Neural cell (in vitro differentiated cells): Measurements from ENCODE around the gene ATP5F1E. TPM values are rescaled to one million over a fixed set of nuclear protein-coding genes. Genes with fewer than 3 reads are reported as not detected.
A peak's percentile ranks its signal among the peaks of the same experiment; 100 is the strongest.
"Not testable (repeated sequence)": the region's sequence is repeated elsewhere in the genome, so short reads cannot be mapped to it uniquely, and the experiment has no call there.

Source experiments
- H2AFZ ChIP-seq: fragments of 200-600, 300-800 bp; sonication (generic), shearing (Covaris generic); 2 replicates; pipeline ENCODE4 v1.6.0; 2014; ENCODE audit warnings: low read depth, mild to moderate bottlenecking, antibody characterized with exemption, low read length, moderate library complexity
- H3F3A ChIP-seq: fragments of 200-600 bp; shearing (Covaris generic); 2 replicates; pipeline ENCODE4 v1.6.1; 2016; ENCODE audit warnings: mild to moderate bottlenecking, moderate library complexity, mixed read lengths, antibody characterized with exemption, low read length; ENCODE audit not compliant: insufficient read depth, poor library complexity, severe bottlenecking
- H3K27ac ChIP-seq: fragments of 200-600, 300-800 bp; sonication (generic), shearing (Covaris generic); 2 replicates; pipeline ENCODE4 v1.5.1; 2014; ENCODE audit warnings: mild to moderate bottlenecking, low read length, moderate library complexity
- H3K27me3 ChIP-seq: fragments of 300-800, 200-600 bp; sonication (generic), shearing (Covaris generic); 2 replicates; pipeline ENCODE4 v1.6.0; 2014; ENCODE audit warnings: mild to moderate bottlenecking, low read depth, low read length, moderate library complexity; ENCODE audit not compliant: insufficient read depth
- H3K36me3 ChIP-seq: fragments of 300-800, 200-600 bp; sonication (generic), shearing (Covaris generic); 2 replicates; pipeline ENCODE4 v1.5.1; 2014; ENCODE audit warnings: mild to moderate bottlenecking, antibody characterized with exemption, low read length, moderate library complexity; ENCODE audit not compliant: insufficient read depth
- H3K4me2 ChIP-seq: fragments of 300-800, 200-600 bp; sonication (generic), shearing (Covaris generic); 2 replicates; pipeline ENCODE4 v1.6.0; 2014; ENCODE audit warnings: mild to moderate bottlenecking, low read length
- H3K4me3 ChIP-seq: fragments of 300-800, 200-600 bp; sonication (generic), shearing (Covaris generic); 2 replicates; pipeline ENCODE4 v1.5.1; 2014; ENCODE audit warnings: mild to moderate bottlenecking, low read length, moderate library complexity
- H3K79me2 ChIP-seq: fragments of 200-600 bp; shearing (Covaris generic); replicated peaks from 2 replicates; pipeline ENCODE4 v1.6.0; 2014; ENCODE audit warnings: mild to moderate bottlenecking, low read length, moderate library complexity; ENCODE audit not compliant: insufficient read depth
- H3K9ac ChIP-seq: fragments of 300-800, 200-600 bp; sonication (generic), shearing (Covaris generic); 2 replicates; pipeline ENCODE4 v1.6.1; 2016; ENCODE audit warnings: mild to moderate bottlenecking, low read length, mixed read lengths
- H3K9me2 ChIP-seq: fragments of 200-600 bp; shearing (Covaris generic); 2 replicates; pipeline ENCODE4 v1.6.1; 2016; ENCODE audit warnings: mild to moderate bottlenecking, low read length, mixed read lengths; ENCODE audit not compliant: insufficient read depth
- H3K9me3 ChIP-seq: fragments of 200-600, 300-800 bp; sonication (generic), shearing (Covaris generic); 2 replicates; pipeline ENCODE4 v1.6.1; 2016; ENCODE audit warnings: mild to moderate bottlenecking, mixed run types, low read length, moderate library complexity, mixed read lengths
- H4K20me1 ChIP-seq: fragments of 200-600 bp; shearing (Covaris generic); 2 replicates; pipeline ENCODE4 v1.6.1; 2016; ENCODE audit warnings: mild to moderate bottlenecking, mixed run types; ENCODE audit not compliant: insufficient read depth
- CTCF ChIP-seq: fragments of 450-650 bp; IDR thresholded peaks from 2 replicates; pipeline ENCODE4 v1.5.1; 2014; ENCODE audit warnings: antibody characterized with exemption, mild to moderate bottlenecking, moderate library complexity; ENCODE audit not compliant: poor library complexity, severe bottlenecking
- EP300 ChIP-seq: fragments of 450-650 bp; conservative IDR thresholded peaks from 2 replicates; pipeline ENCODE4 v1.6.1; 2014; ENCODE audit warnings: antibody characterized with exemption, mild to moderate bottlenecking, moderate library complexity; ENCODE audit not compliant: poor library complexity, severe bottlenecking
- EZH2 ChIP-seq: fragments of 200-600, 300-800 bp; shearing (Covaris generic), sonication (generic); IDR thresholded peaks from 2 replicates; pipeline ENCODE4 v1.6.1; 2014; ENCODE audit warnings: antibody characterized with exemption, low read length, borderline replicate concordance, mild to moderate bottlenecking; ENCODE audit not compliant: insufficient read depth, poor library complexity, severe bottlenecking
- MXI1 ChIP-seq: fragments of 450-650 bp; conservative IDR thresholded peaks from 2 replicates; pipeline ENCODE4 v1.6.1; 2014; ENCODE audit warnings: antibody characterized with exemption, mild to moderate bottlenecking; ENCODE audit not compliant: poor library complexity, severe bottlenecking
- POLR2AphosphoS5 ChIP-seq: IDR thresholded peaks from 2 replicates; pipeline ENCODE4 v1.6.1; 2012
- RAD21 ChIP-seq: fragments of 450-650 bp; conservative IDR thresholded peaks from 2 replicates; pipeline ENCODE4 v1.6.1; 2014; ENCODE audit warnings: antibody characterized with exemption, mild to moderate bottlenecking, moderate library complexity
- REST ChIP-seq: IDR thresholded peaks from 2 replicates; pipeline ENCODE4 v1.6.1; 2012; ENCODE audit warnings: borderline replicate concordance
- SMC3 ChIP-seq: fragments of 450-650 bp; conservative IDR thresholded peaks from 2 replicates; pipeline ENCODE4 v1.6.1; 2014; ENCODE audit warnings: antibody characterized with exemption, mild to moderate bottlenecking, moderate library complexity; ENCODE audit not compliant: poor library complexity
- TAF1 ChIP-seq: IDR thresholded peaks from 2 replicates; pipeline ENCODE4 v1.6.1; 2012; ENCODE audit warnings: low read depth
- polyA plus RNA-seq: library from polyadenylated mRNA; depleted of rRNA; stranded (reverse); fragments of >200 nt; gene quantifications from 2 replicates; pipeline ENCODE4 v1.2.3, GENCODE V29; 2014

The ATP5F1E gene
- polyA plus RNA-seq, 1 donor from 2014 or later = 133 TPM

DNA sequence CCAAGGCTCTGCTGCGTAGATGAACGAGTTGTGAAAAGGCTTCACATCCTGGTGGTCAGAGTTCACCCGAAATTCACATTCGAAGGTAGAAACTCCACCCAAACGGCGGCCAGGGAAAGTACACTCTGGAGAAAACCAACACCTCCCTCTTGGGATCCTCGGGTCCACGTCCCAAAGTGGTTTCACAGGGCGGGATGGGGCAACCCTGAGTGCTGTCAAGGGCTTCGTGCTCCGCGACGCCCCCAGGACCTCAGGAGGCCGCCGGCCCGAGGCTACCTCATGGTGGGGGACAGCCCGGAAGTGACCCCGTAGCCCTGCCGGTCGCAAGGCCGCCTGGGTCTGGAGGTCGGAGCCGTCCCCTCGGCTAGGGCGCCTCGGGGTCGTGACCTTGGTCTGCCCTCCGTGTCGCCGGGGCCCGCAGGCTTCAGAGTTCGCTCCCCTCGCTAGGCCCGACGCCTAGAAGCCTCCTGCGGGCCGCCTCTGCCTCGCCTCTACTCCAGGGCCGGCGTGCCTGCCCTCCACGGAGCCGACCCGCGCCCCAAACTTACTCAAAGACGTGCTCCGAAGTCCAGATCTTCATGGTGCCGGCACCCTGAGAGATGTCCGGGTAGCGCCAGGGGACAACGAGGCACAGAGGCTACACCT lies 10.1 kb upstream of the ATP5F1E start, which contains the start of gene PRELID3B:
TSS of gene PRELID3B (minus strand) at position 636 of the 645 bp plus-strand sequence. CDS start at position 580, 56 bp downstream.
- peak within 1 kb of the TSS; percentile 46 for H3K27ac ChIP-seq

GRCh38 chr20:59041487-59041886 lies 9.4 kb upstream of the ATP5F1E start:
- H3K4me2 ChIP-seq, H3K27me3 ChIP-seq, H3F3A ChIP-seq, H3K9me3 ChIP-seq, H3K79me2 ChIP-seq, H3K36me3 ChIP-seq, H2AFZ ChIP-seq, H4K20me1 ChIP-seq, H3K27ac ChIP-seq, H3K9me2 ChIP-seq, H3K9ac ChIP-seq: not testable (repeated sequence)
- peak overlapping the region; percentile 72 for H3K4me3 ChIP-seq

More for the DNA sequence above, 10.1 kb upstream of the ATP5F1E start, which contains the start of gene PRELID3B:
- Histone ChIP-seq H3K9me2 (no peaks in the 10 kb centered on the region), H2AFZ (peak within 1 kb of the TSS; percentile 35), H3K4me2 (no peak within 1 kb of the TSS), H3K36me3 (no peaks in the 10 kb centered on the region), H4K20me1 (no peaks in the 10 kb centered on the region), H3K27me3 (no peaks in the 10 kb centered on the region), H3K9ac (peak within 1 kb of the TSS; percentile 58), H3K4me3 (peak within 1 kb of the TSS; percentile 72), H3F3A (no peaks in the 10 kb centered on the region), H3K9me3 (no peaks in the 10 kb centered on the region), H3K79me2 (no peaks in the 10 kb centered on the region)
- TF ChIP-seq POLR2AphosphoS5 (no peak), TAF1 (no peak), EP300 (no peak), EZH2 (no peak), RAD21 (no peak), SMC3 (no peak), CTCF (no peak), REST (no peak), MXI1 (no peak)
